NT2/D1 (cell line): ENCODE measurements around the gene SLC6A5.
"Not testable (repeated sequence)": the region's sequence is repeated elsewhere in the genome, so short reads cannot be mapped to it uniquely, and the experiment has no call there.

Experiments used
- DNase-seq: peaks from one replicate; pipeline ENCODE4 v3.0.0-alpha.2; 2011; ENCODE audit warnings: low read depth, low spot score
- H3K27me3 ChIP-seq: 2 replicates; pipeline ENCODE4 v1.6.0; 2011; ENCODE audit warnings: mild to moderate bottlenecking; ENCODE audit not compliant: insufficient read length, insufficient read depth
- H3K36me3 ChIP-seq: 2 replicates; pipeline ENCODE4 v1.6.1; 2011; ENCODE audit warnings: mild to moderate bottlenecking, low read length, mixed read lengths; ENCODE audit not compliant: insufficient read depth, insufficient read length
- H3K4me1 ChIP-seq: 2 replicates; pipeline ENCODE4 v1.5.1; 2011; ENCODE audit not compliant: insufficient read depth, insufficient read length
- H3K4me3 ChIP-seq: 2 replicates; pipeline ENCODE4 v1.5.1; 2011; ENCODE audit warnings: low read depth; ENCODE audit not compliant: insufficient read length
- H3K9ac ChIP-seq: 2 replicates; pipeline ENCODE4 v1.6.0; 2011; ENCODE audit warnings: low read depth; ENCODE audit not compliant: insufficient read length
- H3K9me3 ChIP-seq: 2 replicates; pipeline ENCODE4 v1.5.1; 2011; ENCODE audit warnings: mild to moderate bottlenecking, low read length; ENCODE audit not compliant: insufficient read depth
- SUZ12 ChIP-seq: IDR thresholded peaks from 2 replicates; pipeline ENCODE4 v1.6.1; 2011; ENCODE audit not compliant: insufficient read length, insufficient read depth; ENCODE audit errors: extremely low read depth
- YY1 ChIP-seq: IDR thresholded peaks from 2 replicates; pipeline ENCODE4 v1.6.1; 2011; ENCODE audit not compliant: insufficient read length, insufficient read depth
- ZNF274 ChIP-seq: IDR thresholded peaks from 2 replicates; pipeline ENCODE4 v1.6.1; 2011; ENCODE audit warnings: mild to moderate bottlenecking, low read depth, low read length

The SLC6A5 gene

GRCh38 chr11:20563866-20564265 is 35.5 kb upstream of the SLC6A5 start:
- Histone ChIP-seq H3K27me3 (no peaks in the 10 kb centered on the region), H3K4me3 (no peak overlapping the region), H3K4me1 (no peaks in the 10 kb centered on the region), H3K9me3 (no peaks in the 10 kb centered on the region), H3K36me3 (no peaks in the 10 kb centered on the region), H3K9ac (no peak overlapping the region)
- no peak for DNase-seq
- TF ChIP-seq YY1 (no peak), SUZ12 (no peak), ZNF274 (no peak)

- no peak overlapping the region for H3K9ac ChIP-seq
- DNase-seq, result no peak
- no peaks in the 10 kb centered on the region for H3K9me3 ChIP-seq
- no peaks in the 10 kb centered on the region for H3K36me3 ChIP-seq
- no peaks in the 10 kb centered on the region for H3K27me3 ChIP-seq
- TF ChIP-seq YY1 (no peak), ZNF274 (no peak)
- no peak overlapping the region for H3K4me3 ChIP-seq
- H3K4me1 ChIP-seq, result no peaks in the 10 kb centered on the region
Measured at GRCh38 chr11:20564846-20565635, 34.4 kb upstream of the SLC6A5 start.

DNA sequence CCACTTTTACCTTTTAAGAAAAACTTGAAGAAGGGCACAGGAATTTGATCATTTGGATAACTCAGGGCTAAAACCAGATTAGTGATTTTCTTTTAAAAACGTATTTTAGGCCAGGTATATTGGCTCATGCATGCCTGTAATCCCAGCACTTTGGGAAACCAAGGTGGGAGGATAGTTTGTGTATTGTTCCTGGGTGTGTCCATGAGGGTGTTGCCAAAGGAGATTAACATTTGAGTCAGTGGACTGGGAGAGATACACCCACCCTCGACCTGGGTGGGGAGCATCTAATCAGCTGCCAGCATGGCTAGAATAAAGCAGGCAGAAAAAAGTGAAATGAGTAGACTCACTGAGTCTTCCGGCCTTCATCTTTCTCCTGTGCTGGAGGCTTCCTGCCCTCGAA is 33.3 kb upstream of the SLC6A5 start:
- H3K4me1 ChIP-seq, DNase-seq, H3K36me3 ChIP-seq, H3K27me3 ChIP-seq, H3K4me3 ChIP-seq, H3K9me3 ChIP-seq, H3K9ac ChIP-seq: not testable (repeated sequence)

GRCh38 chr11:20566591-20567434 is 32.6 kb upstream of the SLC6A5 start:
- H3K9ac ChIP-seq, result no peak overlapping the region
- no peak overlapping the region for H3K4me3 ChIP-seq
- H3K36me3 ChIP-seq, result no peaks in the 10 kb centered on the region
- H3K9me3 ChIP-seq, result no peaks in the 10 kb centered on the region
- no peaks in the 10 kb centered on the region for H3K4me1 ChIP-seq
- DNase-seq, result no peak
- no peaks in the 10 kb centered on the region for H3K27me3 ChIP-seq
- TF ChIP-seq ZNF274 (no peak), YY1 (no peak), SUZ12 (no peak)

GRCh38 chr11:20579725-20580124 is 19.7 kb upstream of the SLC6A5 start:
- not testable (repeated sequence) for H3K4me1 ChIP-seq, H3K9ac ChIP-seq, H3K27me3 ChIP-seq, H3K36me3 ChIP-seq, H3K4me3 ChIP-seq, DNase-seq, H3K9me3 ChIP-seq

DNA sequence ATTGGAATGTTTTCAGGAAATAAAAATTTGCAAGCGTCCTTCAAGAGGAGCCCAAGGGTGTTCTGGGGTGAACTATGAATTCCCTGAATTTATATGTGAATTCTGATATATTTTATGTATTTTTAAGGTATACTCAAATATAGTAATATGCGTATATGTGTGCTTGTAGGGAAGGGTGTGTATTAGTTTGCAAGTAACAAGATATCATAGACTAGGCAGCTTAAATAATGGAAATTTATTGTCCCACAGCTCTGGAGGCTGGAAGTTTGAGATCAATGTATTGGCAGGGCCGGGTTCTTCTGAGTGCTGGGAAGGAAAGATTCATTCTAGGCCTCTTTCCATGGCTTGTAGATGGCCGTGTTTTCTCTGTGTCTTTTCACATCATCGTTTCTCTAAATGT is 16.2 kb upstream of the SLC6A5 start:
- Histone ChIP-seq H3K36me3 (no peaks in the 10 kb centered on the region), H3K4me1 (no peaks in the 10 kb centered on the region), H3K27me3 (no peaks in the 10 kb centered on the region), H3K9me3 (no peaks in the 10 kb centered on the region), H3K9ac (no peak overlapping the region), H3K4me3 (no peak overlapping the region)
- TF ChIP-seq YY1 (no peak), SUZ12 (no peak), ZNF274 (no peak)
- no peak for DNase-seq

- no peak overlapping the region for H3K4me3 ChIP-seq
- no peaks in the 10 kb centered on the region for H3K36me3 ChIP-seq
- DNase-seq, result no peak
- no peak for TF ChIP-seq YY1
- no peak for TF ChIP-seq SUZ12
- no peak for TF ChIP-seq ZNF274
- no peak overlapping the region for H3K9ac ChIP-seq
- no peaks in the 10 kb centered on the region for H3K9me3 ChIP-seq
- no peaks in the 10 kb centered on the region for H3K4me1 ChIP-seq
- H3K27me3 ChIP-seq, result no peaks in the 10 kb centered on the region
Measured at GRCh38 chr11:20584093-20584774, 15.2 kb upstream of the SLC6A5 start.
